SKM-1 (cell line): Measurements from ENCODE around the gene S100A8.

ENCODE experiments used
- DNase-seq: peaks from one replicate; lab custom pipeline; 2025; ENCODE audit not compliant: unreplicated experiment; lab: John Stamatoyannopoulos, UW

Gene S100A8

GRCh38 chr1:153364156-153364555 lies 26.7 kb downstream of the S100A8 start:
- DNase-seq = no peak

GRCh38 chr1:153363641-153364040 lies 27.2 kb downstream of the S100A8 start:
- DNase-seq = no peak

- no peak for DNase-seq
These were observed 28.6 kb downstream of the S100A8 start for GRCh38 chr1:153362187-153362775.

- DNase-seq = no peak
These were observed 29.3 kb downstream of the S100A8 start for GRCh38 chr1:153361480-153362109.

GRCh38 chr1:153360592-153361479 lies 30.0 kb downstream of the S100A8 start:
- DNase-seq = no peak

- no peak for DNase-seq
These were observed 30.7 kb downstream of the S100A8 start for GRCh38 chr1:153360190-153360589.

- no peak for DNase-seq
These were observed 31.6 kb downstream of the S100A8 start for GRCh38 chr1:153359241-153359640.

GRCh38 chr1:153358691-153358975 lies 32.2 kb downstream of the S100A8 start:
- DNase-seq = no peak

GRCh38 chr1:153357853-153358690 lies 32.8 kb downstream of the S100A8 start, which contains the start of gene S100A9:
S100A9 (plus strand) TSS chr1:153357854; CDS start chr1:153358284, 430 bp downstream.
- DNase-seq = peak; percentile 65

GRCh38 chr1:153357076-153357852 lies 33.6 kb downstream of the S100A8 start:
- DNase-seq = peak; percentile 98

- no peak for DNase-seq
These were observed 34.3 kb downstream of the S100A8 start for GRCh38 chr1:153356392-153357075.

GRCh38 chr1:153355445-153356071 lies 35.3 kb downstream of the S100A8 start:
- DNase-seq = peak; percentile 97

GRCh38 chr1:153354515-153355193 lies 36.2 kb downstream of the S100A8 start:
- no peak for DNase-seq

- DNase-seq = no peak
These were observed 37.5 kb downstream of the S100A8 start for GRCh38 chr1:153353226-153353947.

GRCh38 chr1:153352523-153352922 lies 38.4 kb downstream of the S100A8 start:
- DNase-seq = peak; percentile 92

- no peak for DNase-seq
These were observed 40.4 kb downstream of the S100A8 start for GRCh38 chr1:153350321-153350957.
